ENCODE results near the gene KLHDC4. TPM values are rescaled to one million over a fixed set of nuclear protein-coding genes. Genes with fewer than 3 reads are reported as not detected.

Gene KLHDC4
- total and polyA plus RNA-seq, 4 donors: 8.2 to 27.6 (median 14.2) TPM

DNA sequence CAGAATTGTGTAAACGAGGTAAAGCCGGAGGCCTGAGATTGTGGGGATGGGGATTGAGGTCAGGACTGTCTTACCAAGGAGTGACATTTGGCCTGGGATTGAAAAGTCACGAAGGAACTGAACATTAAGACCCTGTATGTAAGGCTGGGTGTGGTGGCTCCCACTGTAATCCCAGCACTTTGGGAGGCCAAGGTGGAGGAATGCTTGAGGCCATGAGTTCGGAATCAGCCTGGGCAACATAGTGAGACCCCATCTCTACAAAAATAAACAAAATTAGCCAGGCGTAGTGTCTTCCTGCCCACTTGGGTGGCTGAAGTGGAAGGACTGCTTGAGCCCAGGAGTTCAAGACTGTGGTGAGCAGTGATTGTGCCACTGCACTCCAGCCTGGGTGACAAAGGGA, 88.0 kb downstream of the KLHDC4 start:
- Histone ChIP-seq H3K4me1 (ENCODE audit: control insufficient read depth in 4 of 4, insufficient read depth in 4 of 4, low read length in 3 of 4) (peaks cover 0 to 1% (median 0%) of the 10 kb centered on the region in 4 donors), H3K4me3 (ENCODE audit: low read depth in 1 of 3, low read length in 3 of 3) (no peak overlapping the region)
- WGBS: 79% methylated on average over 5 of the region's 5 CpGs

More for the DNA sequence above, 88.0 kb downstream of the KLHDC4 start:
- Histone ChIP-seq H3K9me3 (ENCODE audit: control insufficient read depth in 4 of 4, low read length in 3 of 4) (no peaks in the 10 kb centered on the region), H3K27ac (ENCODE audit: low read depth in 1 of 2, low read length in 2 of 2) (no peak overlapping the region), H3K9ac (ENCODE audit: low read depth in 1 of 2, low read length in 2 of 2) (no peak overlapping the region), H3K27me3 (ENCODE audit: control insufficient read depth in 4 of 4, insufficient read depth in 4 of 4, low read length in 3 of 4) (no peaks in the 10 kb centered on the region), H3K36me3 (ENCODE audit: control insufficient read depth in 4 of 4, insufficient read depth in 3 of 4, low read depth in 1 of 4, low read length in 3 of 4) (no peaks in the 10 kb centered on the region)
- TF ChIP-seq HNF4G (IDR thresholded peaks at IDR 0.05) (no peak), YY1 (IDR thresholded peaks at IDR 0.05) (no peak), HNF4A (conservative IDR thresholded peaks at IDR 0.05) (no peak), TAF1 (conservative IDR thresholded peaks at IDR 0.05) (no peak), NR2F2 (IDR thresholded peaks at IDR 0.05) (no peak), RXRA (IDR thresholded peaks at IDR 0.05) (no peak), RAD21 (IDR thresholded peaks at IDR 0.05) (no peak), GABPA (IDR thresholded peaks at IDR 0.05 in 1 of 2, conservative IDR thresholded peaks at IDR 0.05 in 1 of 2) (no peak), EGR1 (IDR thresholded peaks at IDR 0.05; ENCODE audit: low read depth in 2 of 2) (no peak), FOXA2 (IDR thresholded peaks at IDR 0.05) (no peak), SP1 (IDR thresholded peaks at IDR 0.05) (no peak), FOXA1 (IDR thresholded peaks at IDR 0.05) (no peak), JUND (IDR thresholded peaks at IDR 0.05) (no peak)
- TF ChIP-seq, protein P1, sequence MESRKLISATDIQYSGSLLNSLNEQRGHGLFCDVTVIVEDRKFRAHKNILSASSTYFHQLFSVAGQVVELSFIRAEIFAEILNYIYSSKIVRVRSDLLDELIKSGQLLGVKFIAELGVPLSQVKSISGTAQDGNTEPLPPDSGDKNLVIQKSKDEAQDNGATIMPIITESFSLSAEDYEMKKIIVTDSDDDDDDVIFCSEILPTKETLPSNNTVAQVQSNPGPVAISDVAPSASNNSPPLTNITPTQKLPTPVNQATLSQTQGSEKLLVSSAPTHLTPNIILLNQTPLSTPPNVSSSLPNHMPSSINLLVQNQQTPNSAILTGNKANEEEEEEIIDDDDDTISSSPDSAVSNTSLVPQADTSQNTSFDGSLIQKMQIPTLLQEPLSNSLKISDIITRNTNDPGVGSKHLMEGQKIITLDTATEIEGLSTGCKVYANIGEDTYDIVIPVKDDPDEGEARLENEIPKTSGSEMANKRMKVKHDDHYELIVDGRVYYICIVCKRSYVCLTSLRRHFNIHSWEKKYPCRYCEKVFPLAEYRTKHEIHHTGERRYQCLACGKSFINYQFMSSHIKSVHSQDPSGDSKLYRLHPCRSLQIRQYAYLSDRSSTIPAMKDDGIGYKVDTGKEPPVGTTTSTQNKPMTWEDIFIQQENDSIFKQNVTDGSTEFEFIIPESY (IDR thresholded peaks at IDR 0.05): no peak
- TF ChIP-seq, protein P2, sequence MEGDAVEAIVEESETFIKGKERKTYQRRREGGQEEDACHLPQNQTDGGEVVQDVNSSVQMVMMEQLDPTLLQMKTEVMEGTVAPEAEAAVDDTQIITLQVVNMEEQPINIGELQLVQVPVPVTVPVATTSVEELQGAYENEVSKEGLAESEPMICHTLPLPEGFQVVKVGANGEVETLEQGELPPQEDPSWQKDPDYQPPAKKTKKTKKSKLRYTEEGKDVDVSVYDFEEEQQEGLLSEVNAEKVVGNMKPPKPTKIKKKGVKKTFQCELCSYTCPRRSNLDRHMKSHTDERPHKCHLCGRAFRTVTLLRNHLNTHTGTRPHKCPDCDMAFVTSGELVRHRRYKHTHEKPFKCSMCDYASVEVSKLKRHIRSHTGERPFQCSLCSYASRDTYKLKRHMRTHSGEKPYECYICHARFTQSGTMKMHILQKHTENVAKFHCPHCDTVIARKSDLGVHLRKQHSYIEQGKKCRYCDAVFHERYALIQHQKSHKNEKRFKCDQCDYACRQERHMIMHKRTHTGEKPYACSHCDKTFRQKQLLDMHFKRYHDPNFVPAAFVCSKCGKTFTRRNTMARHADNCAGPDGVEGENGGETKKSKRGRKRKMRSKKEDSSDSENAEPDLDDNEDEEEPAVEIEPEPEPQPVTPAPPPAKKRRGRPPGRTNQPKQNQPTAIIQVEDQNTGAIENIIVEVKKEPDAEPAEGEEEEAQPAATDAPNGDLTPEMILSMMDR (IDR thresholded peaks at IDR 0.05; ENCODE audit: low read depth, low read length, missing input control): no peak
- TF ChIP-seq, protein P3, sequence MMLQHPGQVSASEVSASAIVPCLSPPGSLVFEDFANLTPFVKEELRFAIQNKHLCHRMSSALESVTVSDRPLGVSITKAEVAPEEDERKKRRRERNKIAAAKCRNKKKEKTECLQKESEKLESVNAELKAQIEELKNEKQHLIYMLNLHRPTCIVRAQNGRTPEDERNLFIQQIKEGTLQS (IDR thresholded peaks at IDR 0.05): no peak
- TF ChIP-seq, protein P4, sequence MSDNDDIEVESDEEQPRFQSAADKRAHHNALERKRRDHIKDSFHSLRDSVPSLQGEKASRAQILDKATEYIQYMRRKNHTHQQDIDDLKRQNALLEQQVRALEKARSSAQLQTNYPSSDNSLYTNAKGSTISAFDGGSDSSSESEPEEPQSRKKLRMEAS (IDR thresholded peaks at IDR 0.05): no peak
- TF ChIP-seq, protein P5, sequence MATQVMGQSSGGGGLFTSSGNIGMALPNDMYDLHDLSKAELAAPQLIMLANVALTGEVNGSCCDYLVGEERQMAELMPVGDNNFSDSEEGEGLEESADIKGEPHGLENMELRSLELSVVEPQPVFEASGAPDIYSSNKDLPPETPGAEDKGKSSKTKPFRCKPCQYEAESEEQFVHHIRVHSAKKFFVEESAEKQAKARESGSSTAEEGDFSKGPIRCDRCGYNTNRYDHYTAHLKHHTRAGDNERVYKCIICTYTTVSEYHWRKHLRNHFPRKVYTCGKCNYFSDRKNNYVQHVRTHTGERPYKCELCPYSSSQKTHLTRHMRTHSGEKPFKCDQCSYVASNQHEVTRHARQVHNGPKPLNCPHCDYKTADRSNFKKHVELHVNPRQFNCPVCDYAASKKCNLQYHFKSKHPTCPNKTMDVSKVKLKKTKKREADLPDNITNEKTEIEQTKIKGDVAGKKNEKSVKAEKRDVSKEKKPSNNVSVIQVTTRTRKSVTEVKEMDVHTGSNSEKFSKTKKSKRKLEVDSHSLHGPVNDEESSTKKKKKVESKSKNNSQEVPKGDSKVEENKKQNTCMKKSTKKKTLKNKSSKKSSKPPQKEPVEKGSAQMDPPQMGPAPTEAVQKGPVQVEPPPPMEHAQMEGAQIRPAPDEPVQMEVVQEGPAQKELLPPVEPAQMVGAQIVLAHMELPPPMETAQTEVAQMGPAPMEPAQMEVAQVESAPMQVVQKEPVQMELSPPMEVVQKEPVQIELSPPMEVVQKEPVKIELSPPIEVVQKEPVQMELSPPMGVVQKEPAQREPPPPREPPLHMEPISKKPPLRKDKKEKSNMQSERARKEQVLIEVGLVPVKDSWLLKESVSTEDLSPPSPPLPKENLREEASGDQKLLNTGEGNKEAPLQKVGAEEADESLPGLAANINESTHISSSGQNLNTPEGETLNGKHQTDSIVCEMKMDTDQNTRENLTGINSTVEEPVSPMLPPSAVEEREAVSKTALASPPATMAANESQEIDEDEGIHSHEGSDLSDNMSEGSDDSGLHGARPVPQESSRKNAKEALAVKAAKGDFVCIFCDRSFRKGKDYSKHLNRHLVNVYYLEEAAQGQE (IDR thresholded peaks at IDR 0.05): no peak
- DNase-seq (ENCODE audit: low spot score): no peak

Measured in liver (tissue), 9 donors.